Progenitor cell of endocrine pancreas (in vitro differentiated cells): ENCODE results near the gene IRAK2. TPM values are rescaled to one million over a fixed set of nuclear protein-coding genes. Genes with fewer than 3 reads are reported as not detected.

Experiments
- DNase-seq: peaks from one replicate; pipeline ENCODE4 v3.0.0; 2021; ENCODE audit warnings: low spot score; ENCODE audit not compliant: unreplicated experiment
- H3K27ac Mint-ChIP-seq: 2 replicates; pipeline ENCODE4 v1.8.0; 2021; ENCODE audit warnings: mild to moderate bottlenecking, moderate library complexity, mixed read lengths
- H3K27me3 Mint-ChIP-seq: 2 replicates; pipeline ENCODE4 v1.8.0; 2021; ENCODE audit warnings: mixed read lengths
- H3K36me3 Mint-ChIP-seq: 2 replicates; pipeline ENCODE4 v1.8.0; 2022; ENCODE audit warnings: mixed read lengths; ENCODE audit not compliant: insufficient read depth
- H3K4me1 Mint-ChIP-seq: 2 replicates; pipeline ENCODE4 v1.8.0; 2021; ENCODE audit warnings: low read depth, mixed read lengths
- H3K4me3 Mint-ChIP-seq: 2 replicates; pipeline ENCODE4 v1.8.0; 2021; ENCODE audit warnings: low read depth, mild to moderate bottlenecking, moderate library complexity, mixed read lengths
- H3K9me3 Mint-ChIP-seq: 2 replicates; pipeline ENCODE4 v1.8.0; 2021; ENCODE audit warnings: low read depth, mixed read lengths
- total RNA-seq: library from RNA; stranded (reverse); gene quantifications from 2 replicates; pipeline ENCODE4 v1.2.1, GENCODE V29; 2021
- TF ChIP-seq, protein P1 (sequence below): fragments of 200-600 bp; sonication (generic); IDR thresholded peaks from one replicate; pipeline ENCODE4 v1.5.0; 2021; ENCODE audit warnings: antibody characterized with exemption, mild to moderate bottlenecking; ENCODE audit not compliant: unreplicated experiment

Gene IRAK2
- total RNA-seq, 1 donor from 2014 or later: 0.36 TPM

- no peaks in the 10 kb centered on the region for H3K9me3 Mint-ChIP-seq
- H3K36me3 Mint-ChIP-seq: no peaks in the 10 kb centered on the region
- no peaks in the 10 kb centered on the region for H3K4me1 Mint-ChIP-seq
- no peak for DNase-seq
- TF ChIP-seq, protein P1, sequence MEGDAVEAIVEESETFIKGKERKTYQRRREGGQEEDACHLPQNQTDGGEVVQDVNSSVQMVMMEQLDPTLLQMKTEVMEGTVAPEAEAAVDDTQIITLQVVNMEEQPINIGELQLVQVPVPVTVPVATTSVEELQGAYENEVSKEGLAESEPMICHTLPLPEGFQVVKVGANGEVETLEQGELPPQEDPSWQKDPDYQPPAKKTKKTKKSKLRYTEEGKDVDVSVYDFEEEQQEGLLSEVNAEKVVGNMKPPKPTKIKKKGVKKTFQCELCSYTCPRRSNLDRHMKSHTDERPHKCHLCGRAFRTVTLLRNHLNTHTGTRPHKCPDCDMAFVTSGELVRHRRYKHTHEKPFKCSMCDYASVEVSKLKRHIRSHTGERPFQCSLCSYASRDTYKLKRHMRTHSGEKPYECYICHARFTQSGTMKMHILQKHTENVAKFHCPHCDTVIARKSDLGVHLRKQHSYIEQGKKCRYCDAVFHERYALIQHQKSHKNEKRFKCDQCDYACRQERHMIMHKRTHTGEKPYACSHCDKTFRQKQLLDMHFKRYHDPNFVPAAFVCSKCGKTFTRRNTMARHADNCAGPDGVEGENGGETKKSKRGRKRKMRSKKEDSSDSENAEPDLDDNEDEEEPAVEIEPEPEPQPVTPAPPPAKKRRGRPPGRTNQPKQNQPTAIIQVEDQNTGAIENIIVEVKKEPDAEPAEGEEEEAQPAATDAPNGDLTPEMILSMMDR: no peak
- H3K27ac Mint-ChIP-seq: no peak overlapping the region
- H3K27me3 Mint-ChIP-seq: no peaks in the 10 kb centered on the region
- H3K4me3 Mint-ChIP-seq: no peak overlapping the region
These were observed 15.6 kb downstream of the IRAK2 start for GRCh38 chr3:10180289-10180688.

DNA sequence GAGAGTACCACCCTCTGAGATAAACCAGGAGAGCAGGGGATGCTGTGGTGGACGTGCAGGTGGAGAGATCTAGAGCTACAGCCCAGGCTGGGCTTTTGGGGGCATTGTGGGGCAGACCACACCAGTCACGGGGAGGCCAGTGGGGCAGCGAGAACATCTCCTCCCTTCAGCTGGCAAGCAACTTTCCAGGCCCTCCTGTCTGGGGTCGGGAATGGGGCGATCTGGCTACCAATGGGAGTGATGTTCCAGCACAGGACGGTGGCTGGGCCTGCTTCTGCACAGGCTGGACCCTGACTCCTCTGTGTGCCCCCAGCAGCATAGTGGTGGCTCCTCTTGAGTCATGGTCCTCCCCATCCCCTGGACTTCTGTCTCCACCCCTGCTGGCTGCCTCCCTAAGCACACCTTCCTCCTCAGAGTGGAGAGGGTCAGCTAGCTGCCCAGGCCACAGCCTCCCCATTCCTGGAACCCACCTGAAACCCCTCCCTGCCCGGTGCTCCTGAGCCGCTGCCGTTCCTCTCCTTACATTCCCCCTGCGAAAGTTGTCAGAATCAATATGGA is 16.1 kb downstream of the IRAK2 start:
- Mint-ChIP-seq H3K27ac (no peak overlapping the region), H3K4me1 (no peaks in the 10 kb centered on the region), H3K27me3 (no peaks in the 10 kb centered on the region), H3K9me3 (no peaks in the 10 kb centered on the region), H3K4me3 (no peak overlapping the region), H3K36me3 (no peaks in the 10 kb centered on the region)
- TF ChIP-seq, protein P1: no peak
- DNase-seq: no peak

DNA sequence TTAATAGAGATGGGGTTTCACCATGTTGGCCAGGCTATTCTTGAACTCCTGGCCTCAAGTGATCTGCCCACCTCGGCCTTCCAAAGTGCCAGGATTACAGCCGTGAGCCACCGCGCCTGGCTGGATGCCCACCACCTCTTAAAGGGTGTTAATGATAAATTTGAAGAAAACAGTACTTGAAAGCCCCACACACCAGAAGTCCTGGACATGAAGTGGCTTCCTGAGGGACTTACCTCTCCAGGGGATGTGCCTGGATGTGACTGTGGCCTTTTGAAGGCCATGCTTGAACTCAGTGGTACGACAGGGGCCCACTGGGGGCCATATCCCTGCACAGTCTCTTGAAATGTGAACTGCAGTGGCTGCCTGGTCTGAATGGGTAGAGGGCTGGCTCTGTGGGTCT is 18.2 kb downstream of the IRAK2 start:
- H3K9me3 Mint-ChIP-seq: no peaks in the 10 kb centered on the region
- H3K27me3 Mint-ChIP-seq: no peaks in the 10 kb centered on the region
- H3K36me3 Mint-ChIP-seq: no peaks in the 10 kb centered on the region
- DNase-seq: no peak
- no peak overlapping the region for H3K4me3 Mint-ChIP-seq
- H3K4me1 Mint-ChIP-seq: peaks cover 5% of the 10 kb centered on the region
- TF ChIP-seq, protein P1: no peak
- no peak overlapping the region for H3K27ac Mint-ChIP-seq

- Mint-ChIP-seq H3K27me3 (no peaks in the 10 kb centered on the region), H3K4me1 (peaks cover 5% of the 10 kb centered on the region)
These were observed 19.5 kb downstream of the IRAK2 start for GRCh38 chr3:10184250-10184649.

GRCh38 chr3:10185804-10186762 is 21.4 kb downstream of the IRAK2 start:
- TF ChIP-seq, protein P1: no peak
- DNase-seq: no peak
- Mint-ChIP-seq H3K4me1 (peaks cover 9% of the 10 kb centered on the region), H3K36me3 (no peaks in the 10 kb centered on the region), H3K9me3 (no peaks in the 10 kb centered on the region), H3K4me3 (no peak overlapping the region), H3K27ac (peak overlapping the region; percentile 18), H3K27me3 (no peaks in the 10 kb centered on the region)

More at GRCh38 chr3:10184250-10184649, 19.5 kb downstream of the IRAK2 start:
- H3K9me3 Mint-ChIP-seq: no peaks in the 10 kb centered on the region
- H3K4me3 Mint-ChIP-seq: no peak overlapping the region
- H3K36me3 Mint-ChIP-seq: no peaks in the 10 kb centered on the region
- TF ChIP-seq, protein P1: no peak
- no peak for DNase-seq
- no peak overlapping the region for H3K27ac Mint-ChIP-seq
